HG03354 (cell line): Measurements from ENCODE around the gene HOXB3.

Experiments used
- ATAC-seq: cut with Tn5 transposase; IDR thresholded peaks from one replicate; pipeline ENCODE4 v1.9.1; 2021; ENCODE audit warnings: mild to moderate bottlenecking; ENCODE audit not compliant: unreplicated experiment, poor library complexity, severe bottlenecking

The HOXB3 gene

DNA sequence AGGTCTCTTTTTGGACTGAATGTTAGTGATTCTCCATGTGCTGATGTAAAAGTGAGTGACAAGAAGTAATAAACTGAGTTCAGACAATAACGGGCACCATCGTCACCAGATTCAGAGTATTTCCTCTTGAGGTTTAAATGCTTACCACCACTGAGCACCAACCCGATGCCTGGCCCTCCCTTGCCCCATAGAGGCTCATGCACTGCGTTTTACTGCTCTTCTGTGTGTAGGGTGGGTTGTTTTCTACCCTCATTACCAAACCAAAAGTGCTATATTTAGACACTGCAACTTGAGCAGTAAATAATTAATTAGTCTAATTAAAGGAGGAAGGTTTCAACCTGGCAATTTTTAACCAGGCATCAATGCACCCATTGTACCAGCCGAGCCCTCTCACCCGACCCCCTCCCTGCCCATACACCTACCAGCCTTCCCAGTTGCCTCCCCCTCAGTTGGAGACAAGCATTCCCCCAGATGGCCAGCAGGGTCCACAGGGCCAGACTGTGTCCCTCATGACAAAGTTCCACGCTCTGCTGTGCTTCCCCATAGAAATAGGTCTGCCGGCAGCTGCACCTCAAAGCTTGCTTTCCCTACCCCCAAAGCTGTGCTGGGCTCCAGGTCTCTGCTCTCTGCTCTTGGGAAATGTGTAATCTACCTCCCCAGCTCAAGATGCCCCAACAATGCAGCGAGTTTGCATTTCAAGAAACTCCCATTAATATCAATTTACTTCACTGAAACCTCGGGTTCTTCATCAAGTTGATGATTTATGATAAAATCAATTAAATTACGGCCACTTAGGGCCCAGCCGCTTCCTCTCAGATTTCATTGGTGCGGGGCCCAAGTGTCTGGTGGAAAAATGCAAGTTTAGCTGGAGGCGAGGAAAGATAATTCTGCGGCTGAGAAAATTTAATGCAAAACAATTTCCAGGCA is 27.9 kb downstream of the HOXB3 start:
- peak; percentile 80 for ATAC-seq

GRCh38 chr17:48559840-48560817 is 29.9 kb downstream of the HOXB3 start:
- no peak for ATAC-seq

GRCh38 chr17:48559122-48559839 is 30.8 kb downstream of the HOXB3 start:
- ATAC-seq = no peak

- ATAC-seq = no peak
Observed at GRCh38 chr17:48558831-48559121, 31.3 kb downstream of the HOXB3 start.

DNA sequence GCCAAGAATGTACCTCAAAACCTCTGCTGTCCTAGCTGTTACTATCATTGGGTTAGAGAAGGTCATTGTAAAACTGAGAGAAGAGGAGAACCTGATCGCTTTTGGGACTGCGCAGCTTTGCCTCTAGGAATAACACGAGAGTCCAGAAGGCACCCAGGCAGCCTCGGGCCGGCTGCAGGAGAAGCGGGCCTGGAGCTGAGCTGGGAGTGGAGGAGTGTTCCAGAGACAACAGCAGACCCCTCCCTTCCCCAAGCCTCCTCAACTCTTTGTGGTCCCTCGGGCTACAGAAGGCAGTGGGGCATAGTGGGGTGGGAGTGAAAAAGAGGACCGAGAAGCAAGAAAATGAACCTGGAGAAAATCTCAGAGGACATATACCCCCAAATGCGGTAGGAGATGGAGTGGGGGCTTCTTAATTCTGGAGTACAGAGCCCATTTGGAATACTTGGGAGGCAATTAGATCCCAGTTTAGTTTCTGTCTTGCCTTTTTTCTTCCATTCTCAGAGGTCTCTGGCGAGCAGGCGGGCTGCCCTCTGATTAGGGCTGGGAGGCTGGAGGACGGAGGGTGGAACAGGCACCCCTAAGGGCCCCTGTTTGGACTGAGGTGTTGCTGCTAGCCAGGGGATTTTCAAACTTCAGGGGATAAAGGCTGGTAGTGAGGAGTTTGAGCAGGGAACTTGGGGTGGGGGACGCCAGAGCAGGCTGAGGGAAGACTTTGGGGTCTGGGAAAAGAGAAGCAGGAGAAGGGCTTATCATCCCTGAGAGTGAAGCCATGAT is 31.8 kb downstream of the HOXB3 start:
- ATAC-seq = no peak

DNA sequence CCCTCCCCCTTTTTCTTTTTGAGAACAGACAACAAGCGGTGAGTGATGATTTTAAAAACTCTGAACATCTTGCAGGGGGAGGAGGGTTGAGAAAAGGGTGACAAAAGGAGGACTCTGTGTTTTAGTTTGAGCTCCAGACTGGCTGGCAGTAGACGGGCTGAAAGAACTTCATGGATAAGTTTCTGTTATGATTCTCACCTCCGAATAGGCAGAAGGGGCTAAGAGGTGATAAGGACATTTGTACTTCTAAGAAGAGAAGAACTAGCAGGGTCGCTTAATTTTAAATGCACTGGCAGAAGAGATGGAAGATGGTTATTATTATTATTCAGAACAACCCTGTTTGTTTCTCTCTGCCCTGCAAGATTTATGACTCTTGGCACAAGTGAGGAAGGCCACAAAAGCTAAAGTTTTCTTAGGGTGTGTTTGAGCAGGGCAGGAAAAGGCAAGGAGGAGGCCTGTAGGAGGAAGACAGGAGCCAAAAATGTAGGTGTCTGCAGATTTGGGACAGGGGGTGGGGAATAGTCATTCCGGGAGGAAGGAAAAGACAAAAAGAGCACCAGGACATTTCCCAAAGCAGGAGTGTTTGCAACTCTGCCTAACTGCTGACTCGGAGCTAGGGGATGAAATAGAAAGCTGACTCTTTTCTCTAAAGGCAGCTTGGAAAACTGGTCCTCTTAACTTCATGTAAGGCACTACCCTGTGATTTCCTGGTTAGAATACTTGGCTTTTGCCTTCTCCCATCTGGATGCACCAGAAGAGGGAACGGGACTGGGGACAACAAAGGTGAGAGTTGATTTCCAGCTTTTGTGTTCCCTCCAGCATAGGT is 33.3 kb downstream of the HOXB3 start:
- no peak for ATAC-seq

DNA sequence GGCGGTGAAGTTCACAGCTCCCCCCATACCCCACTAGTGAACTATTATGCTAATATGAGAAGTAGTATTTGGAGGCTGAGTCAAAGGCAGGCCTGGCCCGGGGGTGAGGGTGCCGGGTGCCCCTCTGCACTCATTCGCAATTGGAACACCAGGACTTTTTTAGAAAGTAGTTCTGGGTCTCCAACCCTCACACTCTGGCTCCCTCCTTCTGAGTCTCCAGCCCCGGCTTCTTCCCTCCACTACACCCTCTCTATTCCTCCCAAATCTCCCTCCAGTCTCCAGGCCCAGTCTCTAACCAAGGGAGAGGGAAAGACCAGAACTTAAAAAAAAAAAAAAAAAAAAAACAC is 33.8 kb downstream of the HOXB3 start:
- no peak for ATAC-seq

- no peak for ATAC-seq
Observed at GRCh38 chr17:48555258-48556228, 34.5 kb downstream of the HOXB3 start.

GRCh38 chr17:48554412-48555257 is 35.4 kb downstream of the HOXB3 start:
- ATAC-seq = no peak

- ATAC-seq = no peak
Observed at GRCh38 chr17:48553826-48554225, 36.2 kb downstream of the HOXB3 start.

DNA sequence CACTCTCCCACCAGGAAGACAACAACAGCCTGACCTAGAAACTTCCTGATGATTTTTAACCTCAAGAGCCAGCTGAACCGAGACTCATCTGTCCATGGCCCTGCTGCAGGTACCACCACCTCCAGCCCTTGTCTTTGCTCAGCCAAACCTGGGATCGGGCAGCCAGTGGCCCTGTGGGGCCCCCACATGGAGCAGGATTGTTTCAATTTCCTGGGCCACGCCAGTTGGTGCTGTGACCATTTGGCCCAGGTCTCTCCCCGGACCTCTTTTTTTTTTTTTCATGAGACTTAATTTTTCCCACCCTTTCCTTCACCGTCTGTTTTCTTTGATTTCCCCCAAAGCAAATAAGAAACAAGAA is 36.9 kb downstream of the HOXB3 start:
- no peak for ATAC-seq

DNA sequence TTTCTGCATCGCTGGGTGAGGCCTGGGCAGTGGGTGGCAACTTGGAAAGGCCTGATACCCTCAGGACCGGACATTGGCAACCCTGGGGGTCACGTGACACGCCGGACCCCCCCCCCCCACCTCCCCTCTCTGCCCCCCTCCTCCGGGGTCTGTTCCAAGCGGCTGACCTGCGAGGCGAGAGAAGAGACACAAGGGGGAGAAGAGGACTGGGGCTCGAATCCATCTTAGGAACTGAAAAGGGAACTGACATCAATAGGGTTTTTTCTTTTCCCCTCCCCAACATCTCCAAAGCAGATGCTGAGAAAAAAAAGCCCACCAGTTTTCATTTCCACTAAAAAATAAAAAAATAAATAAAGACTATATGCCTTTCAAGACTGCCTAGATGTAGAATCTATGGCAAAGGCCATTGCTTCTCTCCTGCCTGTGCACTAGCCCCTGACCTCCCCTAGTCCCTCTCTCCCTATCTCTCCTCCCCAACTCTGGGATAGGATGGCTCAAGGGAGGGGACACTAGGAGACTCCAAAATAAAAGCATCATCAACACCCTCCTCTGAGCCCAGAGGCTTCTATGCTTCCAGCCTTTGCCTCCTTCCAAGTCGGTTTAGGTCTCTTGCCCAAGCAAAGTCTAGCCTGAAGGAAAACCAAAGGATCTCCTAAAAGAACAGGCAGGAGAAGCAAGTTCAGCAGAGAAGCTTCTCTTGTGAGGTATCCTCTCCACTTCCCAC is 37.4 kb downstream of the HOXB3 start:
- no peak for ATAC-seq

GRCh38 chr17:48551596-48552465 is 38.2 kb downstream of the HOXB3 start:
- ATAC-seq = no peak

DNA sequence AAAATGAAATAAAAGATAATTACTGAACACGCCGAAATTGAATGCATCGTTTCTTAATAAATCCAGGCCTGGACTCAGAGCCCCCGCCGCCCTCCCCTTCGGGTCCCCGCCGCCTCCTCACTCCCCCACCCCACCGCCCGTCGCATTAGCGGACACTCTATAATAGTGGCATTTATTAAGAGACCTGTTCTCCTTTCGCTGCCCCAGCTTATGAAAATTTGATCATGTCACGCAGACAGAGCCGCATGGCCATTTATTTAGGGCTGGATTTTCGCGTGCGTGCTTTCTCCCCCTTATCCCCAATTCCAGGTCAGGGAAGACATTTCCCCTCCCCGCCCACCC is 38.9 kb downstream of the HOXB3 start:
- no peak for ATAC-seq

DNA sequence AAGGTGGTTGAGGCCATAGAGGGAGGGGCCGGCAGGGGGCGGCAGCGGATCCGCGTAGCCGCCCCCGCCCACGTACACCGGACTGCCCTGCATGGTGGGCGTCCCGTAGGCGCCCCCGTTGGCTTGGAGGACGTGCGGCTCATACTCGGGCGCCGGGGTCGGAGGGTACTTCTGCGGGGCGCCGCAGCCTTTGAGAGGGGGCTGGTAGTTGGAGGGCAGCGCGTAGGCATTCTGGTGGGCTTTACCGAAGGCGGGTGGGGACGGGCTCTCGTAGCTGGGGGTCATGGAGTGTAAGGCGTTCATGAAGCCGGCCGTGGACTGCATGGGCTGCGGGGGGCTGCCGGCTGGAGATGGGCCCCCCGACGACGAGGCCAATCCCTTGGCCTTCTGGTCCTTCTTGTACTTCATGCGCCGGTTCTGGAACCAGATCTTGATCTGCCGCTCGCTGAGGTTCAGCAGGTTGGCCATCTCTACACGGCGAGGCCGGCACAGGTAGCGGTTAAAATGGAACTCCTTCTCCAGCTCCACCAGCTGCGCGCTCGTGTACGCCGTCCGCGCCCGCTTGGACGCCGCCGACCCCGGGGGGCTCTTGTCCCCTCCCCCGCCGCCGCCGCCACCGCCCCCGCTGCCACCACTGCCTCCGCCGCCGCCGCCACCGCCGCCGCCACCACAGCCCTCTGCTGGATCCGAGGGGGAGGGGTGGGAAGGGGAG is 39.4 kb downstream of the HOXB3 start:
- no peak for ATAC-seq
